HG02938 (cell line): ENCODE results near the gene DIP2C.
"Not testable (repeated sequence)": the region's sequence is repeated elsewhere in the genome, so short reads cannot be mapped to it uniquely, and the experiment has no call there.

ENCODE experiments used
- ATAC-seq: cut with Tn5 transposase; IDR thresholded peaks from one replicate; pipeline ENCODE4 v1.9.1; 2021; ENCODE audit warnings: mild to moderate bottlenecking, moderate library complexity; ENCODE audit not compliant: unreplicated experiment

DIP2C gene

DNA sequence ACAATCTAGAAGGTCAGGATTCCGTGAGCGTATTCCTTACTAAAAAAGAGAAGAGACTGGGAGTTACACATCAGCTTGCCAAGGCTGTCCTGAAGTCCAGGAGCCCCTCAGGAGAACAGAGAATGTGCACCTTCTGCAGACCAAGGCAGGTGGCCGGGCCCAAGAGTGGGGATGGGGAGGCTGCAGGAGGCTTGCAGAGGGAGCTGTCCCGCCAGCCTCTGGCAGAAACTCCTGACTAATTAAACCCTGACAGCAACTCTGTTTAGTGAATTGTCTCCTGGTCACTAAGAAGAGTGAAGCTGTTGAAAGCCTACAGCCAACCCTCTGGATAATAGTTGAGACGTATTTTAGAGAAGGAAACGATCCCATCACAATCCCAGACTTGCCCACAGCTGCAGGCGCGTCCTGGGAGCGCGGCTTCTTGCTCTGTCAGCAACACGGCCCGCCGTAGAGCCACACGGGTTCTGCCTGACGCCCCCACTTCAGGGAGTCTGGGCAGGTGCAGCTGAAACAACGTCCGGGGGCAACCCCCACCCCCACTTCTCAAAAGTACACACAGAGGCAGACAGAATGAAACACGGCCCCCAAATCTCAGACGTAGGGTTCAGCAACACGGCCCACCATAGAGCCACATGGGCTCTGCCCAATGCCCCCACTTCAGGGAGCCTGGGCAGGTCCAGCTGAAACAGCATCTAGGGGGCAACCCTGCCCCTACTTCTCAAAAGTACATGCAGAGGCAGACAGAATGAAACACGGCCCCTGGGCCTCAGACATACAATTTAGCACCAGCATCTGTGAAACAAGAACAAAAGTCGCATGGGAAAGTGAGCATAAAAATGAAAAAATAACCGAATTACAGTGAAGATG, 45.2 kb downstream of the DIP2C start:
- no peak for ATAC-seq

DNA sequence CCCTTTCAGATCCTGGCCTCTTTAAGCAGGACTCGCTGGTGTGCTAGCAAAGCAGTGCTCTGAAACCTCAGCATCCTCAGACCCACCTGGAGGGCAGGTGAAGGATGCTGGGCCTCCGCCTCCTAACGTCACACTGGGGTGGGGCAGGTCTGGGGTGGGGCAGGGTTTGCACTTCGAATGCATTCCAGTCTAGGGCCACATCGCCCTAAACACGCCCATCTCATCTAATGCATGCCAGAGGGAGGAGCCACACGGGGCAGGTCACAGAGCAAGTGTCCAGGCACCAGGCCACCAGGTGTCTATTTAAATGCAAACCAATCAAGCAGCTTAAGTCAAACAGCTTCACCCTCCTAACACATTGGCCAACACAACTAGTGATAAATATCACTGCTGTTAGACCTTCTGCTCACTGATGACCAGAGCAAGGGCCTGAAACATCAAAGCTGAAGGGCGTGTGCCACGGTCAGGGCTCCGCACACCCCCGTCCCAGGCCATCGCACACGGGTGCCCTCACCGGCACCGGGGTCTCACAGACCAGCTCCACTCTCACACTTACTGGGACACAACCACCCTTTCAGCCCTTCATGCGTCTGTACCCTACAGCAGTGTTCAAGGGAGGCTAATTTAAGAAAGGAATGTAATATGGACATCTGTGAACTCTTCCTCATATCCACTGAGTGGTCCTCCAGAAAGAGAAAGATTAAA, 47.1 kb downstream of the DIP2C start:
- no peak for ATAC-seq

DNA sequence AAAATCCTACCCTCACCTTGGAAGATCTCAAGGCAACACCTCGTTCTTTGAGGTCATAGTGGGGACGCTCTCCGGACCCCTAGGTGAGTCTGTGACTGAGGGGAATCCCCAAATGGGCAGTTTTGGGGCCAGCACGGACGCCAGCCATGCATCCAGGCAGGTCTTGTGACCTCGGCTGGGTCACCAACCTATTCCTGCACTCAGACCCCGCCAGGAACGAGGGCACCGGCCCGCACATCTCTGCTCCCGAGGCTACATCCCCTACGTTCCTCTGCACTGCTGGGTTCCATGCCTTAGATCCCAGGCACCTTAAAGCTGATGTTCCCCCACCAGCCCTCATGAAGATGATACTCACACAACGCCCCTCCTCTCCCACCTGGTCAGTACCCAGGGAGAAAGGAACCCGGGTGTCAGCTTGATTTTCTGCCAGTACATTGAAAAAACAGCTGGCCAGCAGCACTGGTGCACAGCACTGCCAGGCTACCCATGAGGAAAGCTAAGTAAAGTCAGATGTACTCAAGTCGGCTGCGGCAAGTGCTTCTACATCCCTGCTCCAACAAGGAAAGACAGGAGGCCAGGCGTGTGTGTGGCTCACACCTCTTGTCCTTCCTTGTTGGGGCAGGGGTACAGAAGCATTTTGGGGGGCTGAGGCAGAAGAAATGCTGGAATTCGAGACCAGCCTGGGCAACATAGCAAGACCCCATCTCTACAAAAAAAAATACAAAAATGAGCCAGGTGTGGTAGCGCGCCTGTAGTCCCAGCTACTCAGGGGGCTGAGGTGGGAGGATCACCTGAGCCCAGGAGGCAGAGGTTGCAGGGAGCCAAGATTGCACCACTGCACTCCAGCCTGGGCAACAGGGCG, 48.1 kb downstream of the DIP2C start:
- no peak for ATAC-seq

DNA sequence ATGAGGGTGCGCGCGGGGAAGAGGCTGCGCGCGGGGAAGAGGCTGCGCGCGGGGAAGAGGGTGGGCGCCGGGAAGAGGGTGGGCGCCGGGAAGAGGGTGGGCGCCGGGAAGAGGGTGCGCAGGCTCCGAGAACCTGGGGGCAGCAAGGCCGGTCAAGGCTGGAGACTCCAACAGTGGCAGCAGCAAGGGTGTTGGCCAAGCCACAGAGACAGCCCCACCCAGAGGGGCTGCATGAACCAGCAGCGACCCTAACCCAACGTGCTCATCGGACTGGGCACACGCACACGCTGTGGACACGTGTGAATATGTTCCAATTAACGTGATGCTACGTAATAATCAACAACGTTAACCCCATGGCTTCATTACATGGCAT, 48.8 kb downstream of the DIP2C start:
- ATAC-seq, result no peak

DNA sequence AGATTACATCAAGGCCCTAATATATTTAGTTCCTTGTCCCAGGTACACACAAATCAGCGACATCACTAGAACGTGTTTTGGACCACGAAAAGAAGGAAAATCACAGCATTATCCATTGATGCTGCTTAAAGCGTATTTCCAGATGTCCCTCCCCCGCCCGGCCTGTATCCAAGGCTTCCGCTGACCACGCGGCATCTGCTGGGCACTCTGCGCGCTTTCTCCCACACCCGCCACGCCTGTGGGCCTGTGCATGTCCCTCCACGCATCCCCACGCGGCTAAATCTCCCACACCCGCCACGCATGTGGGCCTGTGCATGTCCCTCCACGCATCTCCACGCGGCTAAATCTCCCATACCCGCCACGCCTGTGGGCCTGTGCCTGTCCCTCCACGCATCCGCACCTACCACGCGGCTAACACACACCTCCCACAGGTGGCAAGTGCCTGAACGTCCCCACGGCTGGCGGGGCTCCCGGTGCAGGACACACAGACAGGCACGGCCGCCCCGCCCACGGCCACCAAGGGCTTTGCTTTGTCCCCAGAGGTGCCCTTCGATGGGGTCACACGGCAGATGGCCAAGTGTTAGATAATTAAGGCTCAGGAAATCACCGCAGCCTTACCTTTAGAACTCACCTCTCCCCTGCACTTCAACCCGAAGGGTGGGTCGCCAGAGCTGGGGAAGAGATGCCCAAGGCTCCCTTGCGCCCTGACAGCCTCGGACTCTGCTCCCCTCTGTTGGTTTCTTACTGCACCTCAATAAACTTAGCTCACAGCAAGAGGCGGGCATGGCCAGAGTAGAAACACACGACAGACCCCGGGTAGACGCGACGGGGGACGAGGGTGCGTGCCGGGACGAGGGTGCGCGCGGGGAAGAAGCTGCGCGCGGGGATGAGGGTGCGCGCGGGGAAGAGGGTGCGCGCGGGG, 49.5 kb downstream of the DIP2C start:
- no peak for ATAC-seq

DNA sequence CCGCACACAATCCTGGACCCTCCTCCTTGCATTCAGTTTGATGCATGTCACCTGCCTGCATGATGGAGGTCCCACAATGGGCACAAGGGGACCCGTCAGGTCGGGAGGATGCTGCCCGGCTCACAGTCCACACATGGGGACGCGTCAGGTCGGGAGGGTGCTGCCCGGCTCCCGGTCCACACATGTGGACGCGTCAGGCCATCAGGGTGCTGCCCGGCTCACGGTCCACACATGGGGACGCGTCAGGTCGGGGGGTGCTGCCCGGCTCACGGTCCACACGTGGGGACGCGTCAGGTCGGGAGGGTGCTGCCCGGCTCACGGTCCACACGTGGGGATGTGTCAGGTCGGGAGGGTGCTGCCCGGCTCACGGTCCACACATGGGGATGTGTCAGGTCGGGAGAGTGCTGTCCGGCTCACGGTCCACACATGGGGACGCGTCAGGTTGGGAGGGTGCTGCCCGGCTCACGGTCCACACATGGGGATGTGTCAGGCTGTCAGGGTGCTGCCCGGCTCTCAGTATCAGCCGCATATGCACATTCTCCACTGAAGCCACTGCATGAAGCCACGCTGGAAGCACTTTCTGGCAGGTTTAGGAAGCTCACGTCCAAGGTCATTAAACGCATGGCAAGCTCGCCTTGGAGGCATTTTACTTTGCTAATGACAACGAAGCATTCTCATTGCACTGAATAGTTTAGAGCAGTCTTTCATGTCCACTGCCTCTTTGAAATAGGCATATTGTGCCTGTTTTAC, 50.3 kb downstream of the DIP2C start:
- ATAC-seq, result no peak

DNA sequence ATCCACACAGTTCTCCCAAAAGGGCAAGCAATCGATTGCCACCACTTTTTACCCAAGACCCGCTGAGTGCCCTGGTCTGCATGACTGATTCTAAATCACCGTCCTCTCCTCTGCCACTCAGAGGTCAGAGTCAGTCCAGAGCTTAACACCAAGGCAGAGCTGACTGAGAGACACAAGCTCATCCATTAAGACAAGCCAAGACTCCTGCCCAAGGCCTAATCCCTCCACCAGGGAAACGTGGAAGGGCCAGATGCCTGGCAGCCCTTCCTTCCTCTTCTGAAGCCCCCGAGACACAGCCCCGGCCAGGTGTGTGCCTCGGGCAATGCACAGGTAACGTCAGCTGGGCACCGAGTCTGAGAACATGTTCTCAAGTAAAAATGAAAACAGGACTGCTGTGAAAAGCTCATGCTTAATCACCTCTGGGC, 51.7 kb downstream of the DIP2C start:
- no peak for ATAC-seq

DNA sequence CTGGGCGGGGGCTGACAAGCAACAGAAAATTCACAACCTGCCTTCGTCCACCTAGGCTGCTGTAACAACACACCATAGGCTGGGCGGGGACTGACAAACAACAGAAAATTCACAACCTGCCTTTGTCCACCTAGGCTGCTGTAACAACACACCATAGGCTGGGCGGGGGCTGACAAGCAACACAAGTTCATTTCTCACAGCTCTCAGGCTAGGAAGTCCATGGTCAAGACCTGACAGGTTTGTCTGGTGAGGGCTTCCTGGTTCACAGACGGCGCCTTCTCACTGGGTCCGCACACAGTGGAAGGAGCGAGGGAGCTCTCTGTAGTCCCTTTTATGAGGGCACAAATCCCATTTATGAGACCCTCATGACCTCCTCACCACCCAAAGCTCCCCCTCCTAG, 52.2 kb downstream of the DIP2C start:
- ATAC-seq, result no peak

DNA sequence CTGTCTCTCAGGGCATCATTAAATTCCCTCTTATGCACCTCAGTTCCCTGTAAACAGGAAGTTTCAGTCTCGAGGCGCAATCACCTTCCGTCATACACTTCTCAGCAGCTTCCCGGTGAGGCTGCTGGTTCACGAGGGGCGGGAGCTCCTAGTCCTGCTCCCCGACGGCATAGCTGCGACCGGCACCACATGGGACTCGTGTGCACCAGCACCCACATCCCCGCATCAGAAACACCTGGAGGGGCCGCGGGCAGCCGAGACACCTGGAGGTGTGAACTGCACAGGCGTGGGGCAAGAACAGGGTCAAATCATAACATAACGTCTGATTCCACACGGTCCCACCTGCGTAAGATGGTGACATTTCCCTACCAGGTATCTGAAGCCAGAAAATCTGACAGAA, 52.7 kb downstream of the DIP2C start:
- no peak for ATAC-seq

DNA sequence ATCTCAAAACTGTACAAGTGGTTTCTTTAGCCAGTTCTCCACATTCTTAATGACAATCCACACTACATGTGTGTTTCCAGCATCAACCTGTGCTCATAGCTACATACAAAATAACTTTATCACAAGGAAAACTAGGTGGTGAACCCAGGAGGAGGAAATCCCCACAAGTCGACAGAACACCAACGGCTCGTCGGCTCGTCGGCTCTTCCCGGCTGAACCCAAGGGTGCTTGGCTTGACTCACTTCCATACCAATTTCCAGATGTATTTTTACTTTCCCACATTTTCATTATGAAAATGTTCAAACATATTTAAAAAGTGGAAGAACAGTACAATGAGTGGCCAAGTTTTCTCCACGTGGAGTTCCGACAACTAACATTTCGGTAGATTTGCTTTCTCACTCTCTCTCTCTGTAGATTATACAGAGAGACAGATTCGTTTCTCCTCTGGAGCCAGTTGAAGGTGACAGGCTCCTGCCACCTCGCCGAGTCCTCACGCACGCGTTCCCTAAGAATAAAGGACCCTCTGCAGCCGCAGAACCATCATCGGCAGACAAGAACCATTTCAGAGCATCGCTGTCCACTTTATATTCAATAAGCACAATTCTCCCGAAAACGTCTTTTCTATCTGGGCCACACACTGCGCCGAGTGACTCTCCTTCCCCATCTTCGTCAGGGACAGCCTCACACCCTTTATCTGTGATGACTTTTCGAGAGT, 53.3 kb downstream of the DIP2C start:
- ATAC-seq, result no peak

DNA sequence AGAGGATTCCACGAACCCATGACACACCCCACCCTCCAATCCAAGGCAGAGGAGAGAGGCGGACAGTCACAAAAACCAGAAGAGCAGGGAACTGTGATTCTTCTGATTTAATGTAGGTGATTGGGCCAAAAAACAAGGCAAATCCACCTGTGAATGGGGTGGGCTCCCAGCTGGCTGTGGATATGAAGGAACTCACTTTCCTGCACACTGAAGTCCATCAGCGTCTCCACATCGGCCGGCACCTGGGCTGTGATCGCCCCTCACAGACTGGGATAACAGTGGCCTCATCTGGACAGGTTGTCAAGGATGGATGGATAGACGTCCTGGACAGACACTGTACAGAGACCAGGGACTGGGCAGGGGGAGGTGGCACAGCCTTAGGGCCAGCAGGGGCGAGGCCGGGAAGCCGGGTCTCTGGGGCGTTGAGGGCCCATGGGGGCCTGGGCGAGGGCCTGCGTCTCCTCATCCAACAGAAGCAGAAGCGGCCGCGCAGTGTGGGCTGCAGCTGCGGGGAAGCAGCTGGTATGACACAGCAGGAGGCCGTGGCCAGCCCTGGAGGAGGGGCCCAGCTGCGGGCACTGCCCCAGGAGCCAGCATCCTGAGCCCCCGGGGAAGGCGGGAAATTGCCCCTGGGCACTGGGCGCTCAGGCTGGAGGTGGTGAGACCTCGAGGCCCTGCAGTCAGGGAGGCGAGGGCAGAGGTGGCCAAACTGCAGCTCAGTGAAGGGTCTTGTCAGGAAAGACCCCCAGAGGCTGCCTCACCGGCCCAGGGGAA, 54.2 kb downstream of the DIP2C start:
- no peak for ATAC-seq

DNA sequence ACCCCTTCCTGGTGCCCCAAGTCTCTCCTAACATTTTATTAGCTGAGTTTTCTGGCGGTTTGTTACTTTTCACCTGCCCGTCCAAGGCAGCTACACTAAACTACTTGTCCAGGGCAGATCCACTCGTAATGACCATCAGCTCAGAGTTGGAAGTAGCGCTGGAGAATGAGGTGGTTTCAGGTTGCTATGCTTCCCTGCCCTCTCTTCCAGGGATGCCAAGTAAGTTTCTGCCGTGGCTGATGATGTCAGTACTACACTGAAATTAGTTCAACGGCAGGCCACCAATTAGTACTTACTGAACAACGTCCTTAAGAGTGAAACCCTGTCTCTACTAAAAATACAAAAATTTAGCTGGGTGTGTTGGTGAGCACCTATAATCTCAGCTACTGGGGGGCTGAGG, 55.2 kb downstream of the DIP2C start:
- ATAC-seq, result no peak

DNA sequence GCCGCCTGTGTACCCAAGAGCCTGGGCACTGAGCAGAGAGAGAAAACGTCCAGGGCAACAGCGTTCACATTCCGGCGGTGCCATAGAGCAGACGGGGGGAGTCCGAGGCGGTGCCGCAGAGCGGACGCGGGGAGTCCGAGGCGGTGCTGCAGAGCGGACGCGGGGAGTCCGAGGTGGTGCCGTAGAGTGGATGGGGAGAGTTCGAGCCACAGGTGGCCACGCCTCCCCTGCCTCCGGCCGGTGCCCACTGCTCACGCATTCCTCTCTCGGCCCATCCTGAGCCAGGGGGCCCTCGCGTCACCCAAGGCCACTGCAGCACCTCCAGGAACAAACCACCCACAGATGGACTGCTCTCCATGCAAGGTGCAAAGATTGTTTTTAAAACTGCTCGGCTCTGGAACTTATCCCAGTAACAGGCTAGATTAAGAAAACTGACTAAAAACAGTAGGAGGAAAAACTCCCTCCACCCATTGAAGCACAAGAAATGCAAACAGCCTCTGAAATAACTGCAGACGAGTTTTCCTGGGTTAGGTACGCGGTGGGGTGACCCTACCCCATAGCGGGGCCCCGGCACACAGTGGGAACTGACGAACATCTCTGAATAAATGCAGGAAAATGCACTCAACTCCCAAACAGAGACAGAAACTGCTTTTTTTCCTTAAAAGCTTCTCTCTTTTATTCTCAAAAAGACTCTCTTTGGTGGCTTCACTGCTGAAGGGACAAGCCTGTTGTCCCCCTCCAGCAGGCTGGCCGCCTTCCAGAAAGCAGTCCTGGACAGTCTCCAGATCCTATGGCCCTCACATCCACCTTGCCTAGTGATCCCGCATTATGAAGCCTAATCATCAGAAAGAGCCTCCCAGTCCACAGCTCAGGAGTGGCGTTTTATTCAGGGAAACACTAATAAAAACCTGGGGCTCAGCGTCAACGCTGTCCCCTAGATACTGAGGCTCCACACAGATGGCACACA, 55.9 kb downstream of the DIP2C start:
- no peak for ATAC-seq

DNA sequence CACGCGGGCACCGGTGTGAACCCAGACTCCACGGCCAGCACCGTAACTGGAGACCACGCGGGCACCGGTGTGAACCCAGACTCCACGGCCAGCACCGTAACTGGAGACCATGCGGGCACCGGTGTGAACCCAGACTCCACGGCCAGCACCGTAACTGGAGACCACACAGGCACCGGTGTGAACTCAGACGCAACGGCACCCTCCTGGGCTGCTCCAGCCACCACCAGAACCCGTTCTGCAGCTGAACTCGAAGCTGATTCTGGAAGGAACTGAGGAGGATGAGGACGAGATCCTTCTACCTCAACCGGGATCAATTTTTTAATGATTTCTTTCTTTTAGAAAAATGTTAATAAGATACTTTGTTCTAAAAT, 56.7 kb downstream of the DIP2C start:
- not testable (repeated sequence) for ATAC-seq

DNA sequence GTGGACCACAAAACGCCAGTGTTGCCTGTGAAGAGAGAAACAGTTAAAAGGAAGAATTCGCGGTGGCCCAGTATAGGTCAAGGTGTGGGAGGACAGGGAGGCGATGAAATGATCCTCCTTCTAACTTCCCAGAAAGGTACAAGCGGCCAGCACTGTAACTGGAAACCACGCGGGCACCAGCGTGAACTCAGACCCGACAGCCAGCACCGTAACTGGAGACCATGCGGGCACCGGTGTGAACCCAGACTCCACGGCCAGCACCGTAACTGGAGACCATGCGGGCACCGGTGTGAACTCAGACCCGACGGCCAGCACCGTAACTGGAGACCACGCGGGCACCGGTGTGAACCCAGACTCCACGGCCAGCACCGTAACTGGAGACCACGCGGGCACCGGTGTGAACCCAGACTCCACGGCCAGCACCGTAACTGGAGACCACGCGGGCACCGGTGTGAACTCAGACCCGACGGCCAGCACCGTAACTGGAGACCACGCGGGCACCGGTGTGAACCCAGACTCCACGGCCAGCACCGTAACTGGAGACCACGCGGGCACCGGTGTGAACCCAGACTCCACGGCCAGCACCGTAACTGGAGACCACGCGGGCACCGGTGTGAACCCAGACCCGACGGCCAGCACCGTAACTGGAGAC, 57.2 kb downstream of the DIP2C start:
- not testable (repeated sequence) for ATAC-seq

DNA sequence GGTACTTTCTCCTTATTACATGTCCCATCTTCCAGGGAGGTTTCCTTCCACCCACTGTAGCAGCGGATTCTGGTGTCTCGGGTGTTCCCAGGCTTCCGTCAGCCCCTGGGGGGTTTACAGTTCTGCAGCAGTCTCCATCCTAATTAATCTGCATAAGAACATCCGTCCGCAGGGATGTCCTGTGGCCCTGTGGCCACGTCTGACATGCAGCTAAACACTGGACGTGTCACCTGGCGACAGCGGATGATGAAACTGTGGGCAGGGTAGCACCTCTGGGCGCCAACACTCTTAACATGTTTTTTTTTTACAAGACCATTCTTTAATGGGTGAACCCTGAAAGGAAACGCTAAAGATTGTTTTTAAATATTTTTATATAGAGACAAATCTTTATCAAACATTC, 58.2 kb downstream of the DIP2C start:
- ATAC-seq, result no peak
